CD4-positive, alpha-beta memory T cell (primary cell): Measurements from ENCODE around the gene KRT37. TPM values are rescaled to one million over a fixed set of nuclear protein-coding genes. Genes with fewer than 3 reads are reported as not detected.
A peak's percentile ranks its signal among the peaks of the same experiment; 100 is the strongest.

Experiments used
- CTCF ChIA-PET: fragments of 350-600 bp; sonication (Branson Sonifier 250); formaldehyde crosslinking; loops from one replicate; lab custom pipeline; 2021; ENCODE audit warnings: inconsistent platforms; ENCODE audit not compliant: partially characterized antibody; lab: Charles Lee
- POLR2A ChIA-PET: fragments of 350-600 bp; sonication (Branson Sonifier 250); formaldehyde crosslinking; loops from one replicate; lab custom pipeline; 2021; ENCODE audit not compliant: partially characterized antibody; lab: Charles Lee
- DNase-seq, 5 donors: peaks; one replicate each; pipeline versions ENCODE4 v3.0.0 to v3.0.0-alpha.2; 2020 to 2022; ENCODE audit warnings: mixed read lengths in 1 of 5
- H3K27ac ChIP-seq: one replicate; pipeline ENCODE4 v1.7.0; 2013; ENCODE audit warnings: low read depth, low read length
- H3K27me3 ChIP-seq: 2 replicates; pipeline ENCODE4 v1.7.0; 2013; ENCODE audit warnings: mild to moderate bottlenecking, low read length, moderate library complexity; ENCODE audit not compliant: insufficient read depth
- H3K36me3 ChIP-seq: 2 replicates; pipeline ENCODE4 v1.7.0; 2013; ENCODE audit warnings: mild to moderate bottlenecking, low read length, moderate library complexity; ENCODE audit not compliant: insufficient read depth
- H3K4me1 ChIP-seq: 2 replicates; pipeline ENCODE4 v1.7.0; 2013; ENCODE audit warnings: mild to moderate bottlenecking, low read length, moderate library complexity; ENCODE audit not compliant: insufficient read depth
- H3K4me3 ChIP-seq, 2 donors: one replicate each; pipeline ENCODE4 v1.7.0; 2013; ENCODE audit warnings: low read length in 2 of 2, mild to moderate bottlenecking in 1 of 2
- H3K9me3 ChIP-seq, 2 donors: one replicate each; pipeline ENCODE4 v1.7.0; 2013; ENCODE audit warnings: low read length in 2 of 2, control low read depth in 1 of 2; ENCODE audit not compliant: control insufficient read depth in 1 of 2
- H3K27ac Mint-ChIP-seq, 7 donors: one replicate each; pipeline ENCODE4 v1.8.0; 2020 to 2021; ENCODE audit warnings: mixed read lengths in 7 of 7, mild to moderate bottlenecking in 6 of 7, inconsistent platforms in 3 of 7, moderate library complexity in 3 of 7
- H3K27me3 Mint-ChIP-seq, 2 donors: one replicate each; pipeline ENCODE4 v1.8.0; 2020 to 2021; ENCODE audit warnings: mixed read lengths in 2 of 2
- H3K36me3 Mint-ChIP-seq, 2 donors: one replicate each; pipeline ENCODE4 v1.8.0; 2020 to 2021; ENCODE audit warnings: mixed read lengths in 2 of 2, inconsistent platforms in 1 of 2, mild to moderate bottlenecking in 1 of 2
- H3K4me1 Mint-ChIP-seq, 4 donors: one replicate each; pipeline ENCODE4 v1.8.0; 2020 to 2021; ENCODE audit warnings: mixed read lengths in 4 of 4, mild to moderate bottlenecking in 1 of 4
- H3K4me3 Mint-ChIP-seq, 8 donors: one replicate each; pipeline ENCODE4 v1.8.0; 2020 to 2021; ENCODE audit warnings: mixed read lengths in 8 of 8, mild to moderate bottlenecking in 7 of 8, moderate library complexity in 6 of 8, inconsistent platforms in 3 of 8
- H3K9me3 Mint-ChIP-seq, 8 donors: one replicate each; pipeline ENCODE4 v1.8.0; 2020 to 2021; ENCODE audit warnings: mixed read lengths in 8 of 8, mild to moderate bottlenecking in 5 of 8, inconsistent platforms in 3 of 8, moderate library complexity in 1 of 8
- intact Hi-C: fragments of 100-400 bp; cut with micrococcal nuclease; formaldehyde crosslinking; loops from one replicate; pipeline ENCODE4 v1.15.1; 2023
- polyA plus RNA-seq, 2 donors: library from polyadenylated mRNA; unstranded; fragments of 300-500 nt; fragmentation: Illumina TruSeq; gene quantifications; one replicate each; pipeline ENCODE4 v1.2.3, GENCODE V29; 2021
- total RNA-seq, 2 experiments: library from RNA; stranded (reverse); gene quantifications; one replicate each; pipeline ENCODE4 v1.2.3, GENCODE V29; 2021

KRT37 gene
- total and polyA plus RNA-seq, 4 experiments from 2014 or later, result not detected

DNA sequence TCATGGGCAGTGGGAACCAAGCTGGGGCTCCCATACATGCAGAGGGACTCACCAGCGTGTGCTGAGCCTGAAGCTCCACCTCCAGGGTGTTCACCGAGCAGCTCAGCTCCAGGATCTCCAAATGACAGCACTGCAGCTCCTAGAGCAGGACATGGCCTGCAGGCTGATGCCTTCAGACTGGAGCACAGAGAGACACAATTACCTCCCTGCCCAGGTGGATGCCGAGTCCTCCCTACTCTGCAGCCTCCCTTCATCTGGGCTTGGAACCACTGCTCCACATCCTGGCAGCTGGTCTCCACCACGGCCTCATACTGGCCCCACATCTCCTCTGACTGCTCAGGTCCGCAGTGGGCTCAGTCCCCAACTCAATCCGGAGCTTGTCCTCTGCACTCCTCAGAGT, 24.6 kb upstream of the KRT37 start:
- Histone ChIP-seq H3K36me3 (no peaks in the 10 kb centered on the region), H3K4me1 (no peaks in the 10 kb centered on the region), H3K4me3 (no peak overlapping the region), H3K27ac (no peak overlapping the region), H3K27me3 (no peaks in the 10 kb centered on the region), H3K9me3 (no peaks in the 10 kb centered on the region)
- H3K36me3 Mint-ChIP-seq, result no peaks in the 10 kb centered on the region
- H3K27me3 Mint-ChIP-seq, result peaks cover 1 to 9% of the 10 kb centered on the region in 2 donors
- DNase-seq, result no peak
- peaks cover 0 to 3% (median under 1%) of the 10 kb centered on the region in 4 donors for H3K4me1 Mint-ChIP-seq
- intact Hi-C loops, result no loop called here
- ChIA-PET POLR2A (no interaction called here), CTCF (no interaction called here)
- peak overlapping the region in 1 of 7 donors; percentile 57 for H3K27ac Mint-ChIP-seq
- H3K9me3 Mint-ChIP-seq, result peaks cover 0 to 2% (median 0%) of the 10 kb centered on the region in 8 donors
- no peak overlapping the region for H3K4me3 Mint-ChIP-seq

DNA sequence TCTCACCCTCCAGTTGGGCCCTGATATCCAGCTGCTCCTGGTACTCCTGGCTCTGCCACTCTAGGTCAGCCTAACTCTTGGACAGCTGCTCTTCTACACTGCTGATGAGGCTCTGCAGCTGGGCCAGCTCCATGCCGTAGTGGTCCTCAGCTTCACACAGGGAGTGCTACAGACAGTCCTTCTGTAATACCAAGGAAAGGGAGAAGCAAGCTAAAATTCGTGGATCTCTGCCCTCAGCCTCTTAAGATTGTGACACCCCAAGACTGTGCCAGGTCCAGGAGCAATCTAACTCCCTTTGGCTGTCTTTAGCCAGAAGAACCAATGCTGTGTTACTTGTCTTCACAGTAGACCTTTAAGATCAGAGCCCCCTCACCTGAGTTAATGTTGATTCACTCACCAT, 24.1 kb upstream of the KRT37 start:
- CTCF ChIA-PET, result no interaction called here
- intact Hi-C loops, result no loop called here

DNA sequence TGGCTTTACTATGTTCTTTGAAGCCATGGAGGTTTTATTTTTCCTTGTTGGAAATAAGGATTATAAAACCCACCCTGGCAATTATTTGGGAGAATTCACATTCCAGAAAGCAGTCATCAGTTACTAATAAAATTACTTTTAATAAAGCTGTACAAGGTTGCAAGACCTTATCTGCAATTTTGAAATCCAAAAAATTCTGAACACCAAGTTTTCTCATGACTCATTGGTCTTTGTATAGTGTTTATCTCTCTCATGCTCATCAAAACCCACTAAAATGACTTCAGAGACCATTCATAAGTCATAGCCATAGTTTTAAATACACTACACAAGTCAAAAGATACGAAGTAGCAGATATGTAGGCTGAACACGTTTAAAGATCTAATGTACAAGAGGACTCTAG, 22.4 kb upstream of the KRT37 start:
- Histone ChIP-seq H3K4me3 (no peak overlapping the region), H3K4me1 (no peaks in the 10 kb centered on the region), H3K9me3 (no peaks in the 10 kb centered on the region), H3K36me3 (no peaks in the 10 kb centered on the region), H3K27ac (no peak overlapping the region), H3K27me3 (no peaks in the 10 kb centered on the region)
- DNase-seq, result no peak
- H3K36me3 Mint-ChIP-seq, result no peaks in the 10 kb centered on the region
- intact Hi-C loops, result no loop called here
- no peak overlapping the region for H3K4me3 Mint-ChIP-seq
- peaks cover 0 to 3% (median under 1%) of the 10 kb centered on the region in 4 donors for H3K4me1 Mint-ChIP-seq
- H3K9me3 Mint-ChIP-seq, result peaks cover 0 to 2% (median 0%) of the 10 kb centered on the region in 8 donors
- peaks cover 5 to 9% of the 10 kb centered on the region in 2 donors for H3K27me3 Mint-ChIP-seq
- POLR2A ChIA-PET, result no interaction called here
- H3K27ac Mint-ChIP-seq, result no peak overlapping the region
- CTCF ChIA-PET, result no interaction called here

More for the DNA sequence above, 24.1 kb upstream of the KRT37 start:
- Histone ChIP-seq H3K27me3 (no peaks in the 10 kb centered on the region), H3K4me3 (no peak overlapping the region), H3K27ac (no peak overlapping the region), H3K4me1 (no peaks in the 10 kb centered on the region), H3K36me3 (no peaks in the 10 kb centered on the region), H3K9me3 (no peaks in the 10 kb centered on the region)
- Mint-ChIP-seq H3K27me3 (peaks cover 1 to 9% of the 10 kb centered on the region in 2 donors), H3K36me3 (no peaks in the 10 kb centered on the region), H3K9me3 (peaks cover 0 to 2% (median 0%) of the 10 kb centered on the region in 8 donors), H3K27ac (peak overlapping the region in 2 of 7 donors; percentile 13 to 41), H3K4me3 (no peak overlapping the region), H3K4me1 (peaks cover 0 to 3% (median under 1%) of the 10 kb centered on the region in 4 donors)
- DNase-seq, result no peak
- POLR2A ChIA-PET, result no interaction called here

DNA sequence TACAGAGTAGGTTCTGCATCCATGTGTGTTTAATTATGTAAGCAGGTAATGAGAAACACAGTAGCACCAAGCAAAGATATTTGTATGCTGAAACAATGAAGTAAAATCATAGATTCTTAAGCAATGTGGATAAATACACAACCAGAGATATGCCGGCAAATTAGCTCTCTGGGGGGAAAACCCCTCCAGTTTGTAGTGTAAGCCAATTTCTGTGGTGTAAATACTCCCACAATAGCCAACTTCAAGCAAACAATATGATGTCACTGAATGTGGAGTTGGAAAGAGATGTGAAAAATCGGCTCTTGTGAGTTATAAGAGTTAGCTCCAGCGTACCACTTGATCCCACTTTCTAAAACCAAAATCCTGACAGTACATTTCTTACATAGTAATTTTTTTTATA, 20.3 kb upstream of the KRT37 start:
- peaks cover 0 to 5% (median 0%) of the 10 kb centered on the region in 8 donors for H3K9me3 Mint-ChIP-seq
- Histone ChIP-seq H3K27ac (no peak overlapping the region), H3K36me3 (no peaks in the 10 kb centered on the region), H3K27me3 (no peaks in the 10 kb centered on the region), H3K4me1 (no peaks in the 10 kb centered on the region), H3K4me3 (no peak overlapping the region), H3K9me3 (no peaks in the 10 kb centered on the region)
- DNase-seq, result no peak
- H3K36me3 Mint-ChIP-seq, result no peaks in the 10 kb centered on the region
- intact Hi-C loops, result no loop called here
- H3K4me3 Mint-ChIP-seq, result no peak overlapping the region
- H3K27ac Mint-ChIP-seq, result no peak overlapping the region
- H3K4me1 Mint-ChIP-seq, result peaks cover 0 to 2% (median under 1%) of the 10 kb centered on the region in 4 donors
- ChIA-PET CTCF (no interaction called here), POLR2A (interaction anchor here (0.9 kb wide), 1 partner anchor 41 kb away, joined by 3 read pairs; no protein-coding TSS in a partner anchor)
- H3K27me3 Mint-ChIP-seq, result peaks cover 5 to 8% of the 10 kb centered on the region in 2 donors

DNA sequence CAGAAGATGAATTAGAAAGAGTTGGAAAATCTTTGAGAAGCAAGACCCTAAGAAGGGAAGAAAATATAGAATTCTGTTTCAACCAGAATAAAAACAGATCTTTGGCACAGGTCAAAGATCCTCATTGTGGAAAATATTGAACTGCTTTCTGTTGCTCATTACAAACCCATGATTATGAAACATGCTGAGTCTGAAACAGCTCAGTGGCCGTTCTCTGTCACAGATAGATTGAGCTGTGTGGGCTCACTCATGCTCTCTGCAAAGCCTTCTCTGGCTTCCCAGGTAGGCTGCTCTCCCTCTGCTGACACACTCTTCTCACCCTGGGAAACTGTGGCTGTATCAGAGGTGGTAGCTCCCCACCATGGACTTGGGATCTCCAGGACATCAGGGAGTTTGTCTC, 19.8 kb upstream of the KRT37 start:
- peak overlapping the region in 1 of 7 donors; percentile 30 for H3K27ac Mint-ChIP-seq

DNA sequence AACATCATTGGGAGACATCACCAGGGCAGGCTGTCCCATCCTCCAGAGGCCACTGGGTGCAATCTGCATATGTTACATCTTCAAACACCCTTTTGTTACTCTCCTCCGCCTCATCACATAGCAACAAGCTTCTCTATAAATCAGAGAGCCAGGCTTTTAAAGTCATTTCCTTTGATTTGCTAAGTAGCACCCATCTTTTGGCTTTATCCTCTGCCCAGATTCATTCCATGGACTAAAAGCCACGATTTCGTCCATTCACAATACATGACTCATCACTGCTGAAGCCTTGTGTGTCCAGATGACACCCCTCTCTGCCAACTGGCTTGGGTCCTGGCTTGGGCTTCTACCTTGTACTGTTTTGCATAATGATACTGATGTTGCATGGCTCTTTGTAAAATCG, 18.4 kb upstream of the KRT37 start:
- Histone ChIP-seq H3K27me3 (no peaks in the 10 kb centered on the region), H3K9me3 (no peaks in the 10 kb centered on the region), H3K4me3 (no peak overlapping the region), H3K4me1 (no peaks in the 10 kb centered on the region), H3K36me3 (no peaks in the 10 kb centered on the region), H3K27ac (no peak overlapping the region)
- Mint-ChIP-seq H3K27ac (peak overlapping the region in 1 of 7 donors; percentile 54), H3K9me3 (peaks cover 0 to 5% (median 0%) of the 10 kb centered on the region in 8 donors), H3K4me3 (no peak overlapping the region), H3K36me3 (no peaks in the 10 kb centered on the region), H3K27me3 (peaks cover 5% of the 10 kb centered on the region in 2 donors), H3K4me1 (peaks cover 0 to 4% (median 2%) of the 10 kb centered on the region in 4 donors)
- DNase-seq, result no peak
- intact Hi-C loops, result no loop called here
- POLR2A ChIA-PET, result no interaction called here
- CTCF ChIA-PET, result no interaction called here

More for the DNA sequence above, 19.8 kb upstream of the KRT37 start:
- Histone ChIP-seq H3K36me3 (no peaks in the 10 kb centered on the region), H3K27ac (no peak overlapping the region), H3K4me1 (no peaks in the 10 kb centered on the region), H3K27me3 (no peaks in the 10 kb centered on the region), H3K4me3 (no peak overlapping the region), H3K9me3 (no peaks in the 10 kb centered on the region)
- ChIA-PET POLR2A (no interaction called here), CTCF (no interaction called here)
- intact Hi-C loops, result no loop called here
- peaks cover 0 to 5% (median 0%) of the 10 kb centered on the region in 8 donors for H3K9me3 Mint-ChIP-seq
- H3K4me1 Mint-ChIP-seq, result peaks cover 0 to 4% (median 2%) of the 10 kb centered on the region in 4 donors
- peaks cover 5 to 9% of the 10 kb centered on the region in 2 donors for H3K27me3 Mint-ChIP-seq
- no peaks in the 10 kb centered on the region for H3K36me3 Mint-ChIP-seq
- no peak for DNase-seq
- no peak overlapping the region for H3K4me3 Mint-ChIP-seq

DNA sequence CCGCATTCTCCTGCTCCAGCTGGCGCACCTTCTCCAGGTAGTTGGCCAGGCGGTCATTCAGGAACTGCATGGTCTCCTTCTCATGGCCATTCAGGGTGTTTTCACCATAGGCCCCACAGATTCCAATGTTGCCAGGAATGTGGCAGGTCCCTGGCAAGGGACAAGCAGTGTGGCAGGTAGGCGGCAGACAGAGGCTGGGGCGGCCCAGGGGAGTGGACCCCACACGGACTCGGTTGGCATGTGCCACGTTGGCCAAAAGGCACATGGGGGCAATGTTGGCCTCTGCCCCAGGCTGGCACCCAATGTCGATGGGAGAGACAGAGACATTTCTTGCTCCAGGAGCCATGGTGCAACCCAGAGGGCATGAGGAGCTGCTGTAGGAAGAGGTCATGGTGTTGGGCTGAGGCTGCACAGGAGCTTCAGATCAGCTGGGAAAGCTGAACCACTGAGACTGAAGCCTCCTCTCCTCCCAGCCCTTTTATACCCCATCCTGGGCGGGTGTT, 16.2 kb upstream of the KRT37 start, which contains the start of gene KRT38:
Gene KRT38, minus strand, starts transcription at position 453 of the 503 bp plus-strand sequence. Its CDS starts 62 bp downstream, at position 391.
- no peaks in the 10 kb centered on the region for H3K36me3 Mint-ChIP-seq
- ChIA-PET POLR2A (no interaction called here), CTCF (no interaction called here)
- DNase-seq, result no peak
- no peak within 1 kb of the TSS for H3K27ac Mint-ChIP-seq
- no peak within 1 kb of the TSS for H3K4me3 Mint-ChIP-seq
- H3K27ac ChIP-seq, result no peak within 1 kb of the TSS
- H3K27me3 ChIP-seq, result no peaks in the 10 kb centered on the region
- peaks cover 4 to 6% of the 10 kb centered on the region in 2 donors for H3K27me3 Mint-ChIP-seq
- H3K4me3 ChIP-seq, result no peak within 1 kb of the TSS
- H3K4me1 ChIP-seq, result no peaks in the 10 kb centered on the region
- peaks cover 0 to 5% (median 0%) of the 10 kb centered on the region in 8 donors for H3K9me3 Mint-ChIP-seq
- H3K4me1 Mint-ChIP-seq, result peaks cover 0 to 4% (median 1%) of the 10 kb centered on the region in 4 donors
- H3K9me3 ChIP-seq, result no peaks in the 10 kb centered on the region
- intact Hi-C loops, result no loop called here
- H3K36me3 ChIP-seq, result no peaks in the 10 kb centered on the region
